Measurements from ENCODE around the gene CNKSR1. TPM values are rescaled to one million over a fixed set of nuclear protein-coding genes. Genes with fewer than 3 reads are reported as not detected.

The CNKSR1 gene
- total and polyA plus RNA-seq, 2 of the 13 experiments (the other 11 are each of a cell fraction or from before 2014, with no cell fraction given), result 3.4 to 8.9 TPM

GRCh38 chr1:26234644-26235370 is 57.5 kb downstream of the CNKSR1 start:
- CTCF ChIA-PET (ENCODE audit: low intra/inter-chr PET ratio, low total read pairs), result no interaction called here
- FAIRE-seq, result peak; percentile 34
- BruUV-seq (replicated peaks), result no TSS peak
- TF ChIP-seq ZNF138 (CRISPR knock-in tag; IDR thresholded peaks at IDR 0.05; ENCODE audit: low read depth), result 0 out of 2 replicates have a peak, but pooled peaks have one; percentile 1
- 0 out of 2 replicates have a peak, but pooled peaks have one; percentile 0 for TF ChIP-seq MTF2 (CRISPR knock-in tag; IDR thresholded peaks at IDR 0.05; ENCODE audit: borderline replicate concordance)
- TF ChIP-seq, protein P1, sequence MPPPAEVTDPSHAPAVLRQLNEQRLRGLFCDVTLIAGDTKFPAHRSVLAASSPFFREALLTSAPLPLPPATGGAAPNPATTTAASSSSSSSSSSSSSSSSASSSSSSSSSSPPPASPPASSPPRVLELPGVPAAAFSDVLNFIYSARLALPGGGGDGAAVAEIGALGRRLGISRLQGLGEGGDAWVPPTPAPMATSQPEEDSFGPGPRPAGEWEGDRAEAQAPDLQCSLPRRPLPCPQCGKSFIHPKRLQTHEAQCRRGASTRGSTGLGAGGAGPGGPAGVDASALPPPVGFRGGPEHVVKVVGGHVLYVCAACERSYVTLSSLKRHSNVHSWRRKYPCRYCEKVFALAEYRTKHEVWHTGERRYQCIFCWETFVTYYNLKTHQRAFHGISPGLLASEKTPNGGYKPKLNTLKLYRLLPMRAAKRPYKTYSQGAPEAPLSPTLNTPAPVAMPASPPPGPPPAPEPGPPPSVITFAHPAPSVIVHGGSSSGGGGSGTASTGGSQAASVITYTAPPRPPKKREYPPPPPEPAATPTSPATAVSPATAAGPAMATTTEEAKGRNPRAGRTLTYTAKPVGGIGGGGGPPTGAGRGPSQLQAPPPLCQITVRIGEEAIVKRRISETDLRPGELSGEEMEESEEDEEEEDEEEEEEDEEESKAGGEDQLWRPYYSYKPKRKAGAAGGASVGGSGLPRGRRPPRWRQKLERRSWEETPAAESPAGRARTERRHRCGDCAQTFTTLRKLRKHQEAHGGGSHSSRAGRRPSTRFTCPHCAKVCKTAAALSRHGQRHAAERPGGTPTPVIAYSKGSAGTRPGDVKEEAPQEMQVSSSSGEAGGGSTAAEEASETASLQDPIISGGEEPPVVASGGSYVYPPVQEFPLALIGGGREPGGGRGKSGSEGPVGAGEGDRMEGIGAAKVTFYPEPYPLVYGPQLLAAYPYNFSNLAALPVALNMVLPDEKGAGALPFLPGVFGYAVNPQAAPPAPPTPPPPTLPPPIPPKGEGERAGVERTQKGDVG (CRISPR knock-in tag; IDR thresholded peaks at IDR 0.05; ENCODE audit: borderline replicate concordance), result 0 out of 2 replicates have a peak, but pooled peaks have one; percentile 20
- 0 out of 2 replicates have a peak, but pooled peaks have one; percentile 12 for TF ChIP-seq ZNF121 (CRISPR knock-in tag; IDR thresholded peaks at IDR 0.05)
- no peak for TF ChIP-seq REL (CRISPR knock-in tag; conservative IDR thresholded peaks at IDR 0.05)
- peak; percentile 66 for TF ChIP-seq U2AF1 (optimal IDR thresholded peaks at IDR 0.05; ENCODE audit: low read depth, low read length)
- TF ChIP-seq CCAR2 (optimal IDR thresholded peaks at IDR 0.05; ENCODE audit: low read depth, low read length), result no peak
- TF ChIP-seq ZNF543 (CRISPR knock-in tag; IDR thresholded peaks at IDR 0.05), result 0 out of 2 replicates have a peak, but pooled peaks have one; percentile 9
- peak; percentile 5; the same call in 1 of the 2 replicates for TF ChIP-seq UBTF (CRISPR knock-in tag; IDR thresholded peaks at IDR 0.05)
- no peak for TF ChIP-seq ZNF468 (CRISPR knock-in tag; IDR thresholded peaks at IDR 0.05)
- TF ChIP-seq ZMYM2 (CRISPR knock-in tag; IDR thresholded peaks at IDR 0.05), result 0 out of 2 replicates have a peak, but pooled peaks have one; percentile 16
- TF ChIP-seq, protein P2, sequence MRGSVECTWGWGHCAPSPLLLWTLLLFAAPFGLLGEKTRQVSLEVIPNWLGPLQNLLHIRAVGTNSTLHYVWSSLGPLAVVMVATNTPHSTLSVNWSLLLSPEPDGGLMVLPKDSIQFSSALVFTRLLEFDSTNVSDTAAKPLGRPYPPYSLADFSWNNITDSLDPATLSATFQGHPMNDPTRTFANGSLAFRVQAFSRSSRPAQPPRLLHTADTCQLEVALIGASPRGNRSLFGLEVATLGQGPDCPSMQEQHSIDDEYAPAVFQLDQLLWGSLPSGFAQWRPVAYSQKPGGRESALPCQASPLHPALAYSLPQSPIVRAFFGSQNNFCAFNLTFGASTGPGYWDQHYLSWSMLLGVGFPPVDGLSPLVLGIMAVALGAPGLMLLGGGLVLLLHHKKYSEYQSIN (CRISPR knock-in tag; IDR thresholded peaks at IDR 0.05; ENCODE audit: borderline replicate concordance), result no peak

More at GRCh38 chr1:26234644-26235370, 57.5 kb downstream of the CNKSR1 start:
- intact Hi-C loops (cut with micrococcal nuclease; ENCODE audit: unreplicated experiment), result loop anchor here (1.0 kb wide), 1 partner anchor 45 kb away; the partner anchor contains the start of gene CATSPER4
- H3K4me1 ChIP-seq (ENCODE audit: insufficient read depth, low read length), result peaks cover 51% of the 10 kb centered on the region
- H3K27ac ChIP-seq (ENCODE audit: extremely low read length, insufficient read depth, low read length), result peak overlapping the region; percentile 78
- WGBS (ENCODE audit: low lambda C conversion rate), result 3% methylated on average over 28 of the region's 30 CpGs
- peak overlapping the region; percentile 91 for H3K9ac ChIP-seq (ENCODE audit: insufficient read depth, low read depth, low read length)
- peak overlapping the region; percentile 47 for H2AFZ ChIP-seq (ENCODE audit: low read length)
- peaks cover 52% of the 10 kb centered on the region for H3K79me2 ChIP-seq (ENCODE audit: insufficient read depth, low read length)
- H4K20me1 ChIP-seq (ENCODE audit: insufficient read depth, low read length), result no peaks in the 10 kb centered on the region
- H3K36me3 ChIP-seq (replicated peaks in 1 of 2; ENCODE audit: control insufficient read depth in 1 of 2, insufficient read depth in 2 of 2, low read length in 2 of 2), result no peaks in the 10 kb centered on the region; a peak in 1 of 5 replicates
- H3K9me3 ChIP-seq (ENCODE audit: low read length), result no peaks in the 10 kb centered on the region
- in situ Hi-C loops (cut with HindIII; ENCODE audit: extremely low pct_ligation_motif_present, low pct_unique_long_range_greater_than_20kb), result no loop called here
- no peaks in the 10 kb centered on the region; a peak in 1 of 5 replicates for H3K27me3 ChIP-seq (ENCODE audit: control insufficient read depth in 1 of 2, insufficient read depth in 2 of 2, low read length in 2 of 2)
- H3K4me3 ChIP-seq (replicated peaks in 1 of 3; ENCODE audit: insufficient read depth in 1 of 3, low read depth in 2 of 3, low read length in 3 of 3), result peak overlapping the region; percentile 69 to 95 (median 84)
- H3K4me2 ChIP-seq (ENCODE audit: low read depth, low read length), result peak overlapping the region; percentile 85
- POLR2A ChIA-PET, result interaction anchor here (0.6 to 3.3 kb wide), 9 partner anchors 9 to 197 kb away, joined by 3 to 50 read pairs (median 7); partner anchors contain the start of genes CNKSR1, DHDDS, SH3BGRL3 and ZNF593
- peak; percentile 6 for DNase-seq (ENCODE audit: low spot score)
- peak; percentile 44; the same call in 1 of the 3 replicates for ATAC-seq

All from HepG2 (cell line).